ENCODE measurements around the gene ZBTB7B.

DNA sequence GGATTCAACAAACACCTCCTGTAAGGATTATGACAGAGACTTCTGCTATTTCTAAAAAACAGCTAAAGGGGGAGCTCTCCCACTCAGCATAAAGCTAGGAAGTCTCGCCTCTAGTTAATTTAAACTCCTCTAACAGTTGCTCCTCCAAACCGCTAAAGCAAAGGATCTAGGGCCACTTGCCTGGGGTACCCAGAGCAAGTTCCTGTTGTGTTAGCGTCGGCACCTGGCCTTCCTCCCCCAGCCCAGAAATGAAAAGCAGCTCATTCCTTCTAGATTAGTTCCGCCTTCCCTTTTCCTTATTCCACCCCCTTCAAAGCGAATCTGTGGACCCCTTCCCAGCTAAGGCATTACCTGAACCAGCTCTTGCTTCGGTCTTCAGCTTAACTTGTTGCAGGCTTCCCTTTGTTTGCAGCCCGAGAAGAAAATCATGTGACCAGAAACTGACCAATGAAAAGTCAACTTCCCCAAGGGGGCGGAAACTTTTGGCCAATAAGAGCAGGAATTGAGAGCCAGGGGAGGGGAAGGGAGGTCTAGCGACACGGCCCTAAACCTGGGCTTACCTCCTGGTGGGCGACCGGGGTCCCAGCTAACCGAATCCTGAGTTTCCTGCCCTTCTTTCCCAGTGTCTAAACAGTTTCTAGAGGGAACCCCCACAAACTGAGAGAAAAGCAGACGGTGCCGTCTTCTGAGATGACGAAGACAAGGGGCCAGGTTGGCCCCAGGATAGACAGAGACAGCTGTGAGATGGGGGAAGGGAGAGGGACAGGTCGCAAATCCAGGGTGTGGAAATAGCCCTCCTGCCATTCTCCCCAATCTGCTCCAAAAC, 46.7 kb upstream of the ZBTB7B start, which contains the start of gene PBXIP1:
- TF ChIP-seq, protein P1, sequence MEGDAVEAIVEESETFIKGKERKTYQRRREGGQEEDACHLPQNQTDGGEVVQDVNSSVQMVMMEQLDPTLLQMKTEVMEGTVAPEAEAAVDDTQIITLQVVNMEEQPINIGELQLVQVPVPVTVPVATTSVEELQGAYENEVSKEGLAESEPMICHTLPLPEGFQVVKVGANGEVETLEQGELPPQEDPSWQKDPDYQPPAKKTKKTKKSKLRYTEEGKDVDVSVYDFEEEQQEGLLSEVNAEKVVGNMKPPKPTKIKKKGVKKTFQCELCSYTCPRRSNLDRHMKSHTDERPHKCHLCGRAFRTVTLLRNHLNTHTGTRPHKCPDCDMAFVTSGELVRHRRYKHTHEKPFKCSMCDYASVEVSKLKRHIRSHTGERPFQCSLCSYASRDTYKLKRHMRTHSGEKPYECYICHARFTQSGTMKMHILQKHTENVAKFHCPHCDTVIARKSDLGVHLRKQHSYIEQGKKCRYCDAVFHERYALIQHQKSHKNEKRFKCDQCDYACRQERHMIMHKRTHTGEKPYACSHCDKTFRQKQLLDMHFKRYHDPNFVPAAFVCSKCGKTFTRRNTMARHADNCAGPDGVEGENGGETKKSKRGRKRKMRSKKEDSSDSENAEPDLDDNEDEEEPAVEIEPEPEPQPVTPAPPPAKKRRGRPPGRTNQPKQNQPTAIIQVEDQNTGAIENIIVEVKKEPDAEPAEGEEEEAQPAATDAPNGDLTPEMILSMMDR (conservative IDR thresholded peaks at IDR 0.05; ENCODE audit: low read length) = peak; percentile 65
- no peak for TF ChIP-seq EZH2phosphoT487 (IDR thresholded peaks at IDR 0.05; ENCODE audit: borderline replicate concordance, low read depth, low read length)

Data from OCI-LY7 (cell line).